AG20443 (cell line): ENCODE data around the gene TTC28.

Experiments
- DNase-seq: peaks from one replicate; pipeline ENCODE4 v3.0.0; 2012; ENCODE audit warnings: low spot score, mixed read lengths

TTC28 gene

DNA sequence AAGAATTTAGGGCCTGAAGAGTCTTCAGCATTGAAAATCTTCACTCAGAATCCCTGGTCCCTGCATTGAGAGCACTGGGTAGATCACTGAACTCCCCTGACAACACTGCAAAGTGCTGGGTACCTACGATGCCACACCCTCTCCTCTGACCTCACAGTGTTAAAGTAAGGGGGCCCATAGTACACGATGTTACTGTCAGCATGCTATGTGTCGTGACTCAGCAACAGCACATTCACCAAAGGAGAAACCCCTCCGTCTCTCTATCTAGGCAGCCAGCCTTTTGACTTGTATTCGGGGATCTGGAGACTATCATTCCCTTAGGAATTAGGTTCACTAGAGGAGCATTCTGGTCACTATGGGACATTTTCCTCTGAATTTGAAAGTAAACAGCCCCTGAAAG lies 693.2 kb downstream of the TTC28 start:
- DNase-seq, result no peak

DNA sequence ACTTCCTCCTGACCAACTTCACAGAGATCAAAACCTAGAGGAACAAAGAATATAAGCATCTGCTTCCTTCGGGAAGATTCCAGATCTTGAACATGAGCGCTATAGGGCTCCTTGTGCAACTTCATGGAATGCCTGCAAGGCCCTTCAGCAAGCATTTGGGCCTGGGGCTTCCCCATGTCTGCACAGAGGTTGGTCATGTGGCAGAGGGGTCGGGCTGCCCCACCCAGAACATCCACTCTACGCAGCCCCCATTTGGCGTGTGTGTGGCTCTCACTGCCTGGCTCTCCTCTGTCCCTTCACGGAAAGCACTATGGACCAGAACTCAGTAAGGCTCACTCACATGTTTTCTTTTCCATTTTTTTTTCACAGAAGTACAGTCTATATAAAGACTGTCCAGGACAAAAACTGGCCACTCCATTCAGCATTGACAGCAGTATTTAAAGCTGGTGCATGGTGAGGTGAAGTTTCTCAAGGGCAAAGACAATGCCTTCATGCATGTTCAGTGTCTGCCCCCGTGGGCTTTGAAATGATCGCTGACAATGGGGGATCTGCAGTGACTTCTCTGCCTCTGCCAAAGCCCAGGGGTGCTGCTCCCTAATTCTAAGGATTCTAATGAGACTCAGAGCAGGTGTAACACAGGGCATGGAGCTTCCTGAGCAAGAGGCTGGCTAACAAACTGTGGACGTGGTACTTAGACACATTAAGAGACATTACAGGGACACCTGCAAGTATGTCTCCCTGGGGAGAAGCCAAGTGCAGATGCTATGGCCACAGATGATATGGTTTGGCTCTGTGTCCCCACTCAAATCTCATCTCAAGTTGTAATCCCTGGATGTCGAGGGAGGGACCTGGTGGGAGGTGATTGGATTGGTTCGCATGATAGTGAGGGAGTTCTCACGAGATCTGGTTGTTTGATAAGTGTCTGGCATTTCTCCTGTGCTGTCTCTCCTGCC lies 694.0 kb downstream of the TTC28 start:
- no peak for DNase-seq

DNA sequence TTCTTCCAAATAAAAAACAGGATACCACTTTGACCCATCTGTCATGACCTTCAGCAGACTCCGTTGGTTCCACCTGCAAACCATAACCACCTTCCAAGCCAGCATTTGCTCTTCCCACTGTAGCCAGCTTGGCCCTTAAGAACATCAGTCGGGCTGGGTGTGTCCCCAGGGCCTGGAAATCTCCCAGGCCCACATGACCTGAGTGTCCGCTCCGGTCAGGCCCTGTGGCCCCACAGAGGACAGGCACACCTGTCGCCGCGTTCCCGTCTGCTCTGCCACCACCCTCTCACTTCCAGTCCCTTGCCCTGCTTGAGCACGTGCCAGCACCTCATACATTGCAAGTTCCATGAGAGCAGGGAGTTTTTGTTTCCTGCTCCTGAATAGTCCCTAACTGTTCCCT lies 694.9 kb downstream of the TTC28 start:
- no peak for DNase-seq

- DNase-seq, result no peak
Observed at GRCh38 chr22:27984001-27984695, 695.5 kb downstream of the TTC28 start.

- DNase-seq, result no peak
Observed at GRCh38 chr22:27983361-27983791, 696.3 kb downstream of the TTC28 start.

GRCh38 chr22:27982630-27983180 lies 696.9 kb downstream of the TTC28 start:
- no peak for DNase-seq

DNA sequence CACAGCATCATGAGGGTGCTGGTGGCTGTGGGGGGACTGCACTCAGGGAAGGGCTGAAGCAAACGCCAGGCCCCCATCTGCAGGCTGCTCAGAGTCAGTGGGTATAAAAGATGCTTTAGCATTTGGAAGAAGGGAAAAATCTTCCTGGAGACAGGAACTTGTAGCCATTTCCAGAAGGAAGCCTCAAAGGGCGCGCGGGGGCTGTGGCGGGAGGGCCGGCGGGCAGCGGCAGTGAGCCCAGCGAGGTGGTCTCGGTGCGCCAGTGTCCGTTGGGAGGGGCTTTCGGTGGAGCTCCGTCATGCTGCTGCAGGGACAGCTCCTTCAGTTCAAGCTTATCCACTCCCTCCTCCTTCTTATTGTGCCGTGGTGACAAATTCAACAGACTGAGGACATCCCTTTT lies 697.5 kb downstream of the TTC28 start:
- no peak for DNase-seq

DNA sequence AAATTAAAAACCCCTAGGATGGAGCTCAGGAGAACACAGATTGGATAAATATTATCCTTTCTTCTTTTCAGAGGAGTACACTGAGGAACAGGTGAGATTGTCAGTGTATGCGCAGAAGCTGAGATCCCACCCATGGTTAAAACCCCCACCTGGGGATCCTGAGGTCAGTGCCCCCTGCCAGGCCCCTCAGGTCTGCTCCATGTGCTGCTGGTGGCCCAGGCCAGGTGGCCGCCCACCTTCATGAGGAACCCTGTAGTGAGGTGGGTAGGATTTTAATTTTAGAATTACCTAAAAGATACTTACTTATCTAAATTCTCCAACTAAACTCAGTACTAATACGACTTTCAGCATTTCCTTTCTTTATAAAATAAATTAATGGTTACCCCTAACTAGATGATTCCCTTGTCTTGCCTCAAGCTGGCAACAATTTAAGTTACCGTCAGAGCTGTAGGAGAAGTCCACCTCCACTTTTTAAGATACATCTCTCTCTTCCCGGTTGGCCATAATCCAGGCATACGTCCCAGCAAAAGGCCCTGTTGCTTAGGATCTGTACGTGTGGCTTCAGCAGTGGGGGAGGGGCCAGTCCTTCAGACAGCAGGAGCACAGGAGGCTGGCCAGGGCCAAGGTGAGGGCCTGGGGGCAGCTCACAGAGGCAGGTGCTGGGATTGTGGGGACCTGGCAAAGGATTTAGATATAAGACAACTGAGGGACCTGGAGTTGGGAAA lies 699.1 kb downstream of the TTC28 start:
- DNase-seq, result no peak

- no peak for DNase-seq
Observed at GRCh38 chr22:27978802-27979201, 700.8 kb downstream of the TTC28 start.

DNA sequence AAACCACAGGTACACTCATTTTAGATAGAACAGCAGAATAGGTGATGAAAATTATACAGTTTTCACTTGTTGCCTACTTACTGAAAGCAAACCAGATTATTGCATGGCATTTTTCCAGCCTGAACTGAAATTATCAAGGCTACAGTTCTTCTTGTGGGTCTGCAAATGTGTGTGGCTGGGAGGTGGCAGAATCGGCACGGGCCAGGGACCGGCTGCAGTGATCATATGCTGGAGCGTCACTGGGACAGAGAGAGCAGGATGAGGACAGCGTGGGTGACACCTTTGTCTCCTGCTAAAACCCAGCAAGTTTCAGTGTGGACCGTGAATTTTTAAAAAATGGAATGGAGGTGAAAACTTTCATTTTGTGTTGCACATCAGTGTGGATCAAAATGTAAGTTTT lies 701.3 kb downstream of the TTC28 start:
- no peak for DNase-seq

- no peak for DNase-seq
Observed at GRCh38 chr22:27976586-27976985, 703.1 kb downstream of the TTC28 start.

DNA sequence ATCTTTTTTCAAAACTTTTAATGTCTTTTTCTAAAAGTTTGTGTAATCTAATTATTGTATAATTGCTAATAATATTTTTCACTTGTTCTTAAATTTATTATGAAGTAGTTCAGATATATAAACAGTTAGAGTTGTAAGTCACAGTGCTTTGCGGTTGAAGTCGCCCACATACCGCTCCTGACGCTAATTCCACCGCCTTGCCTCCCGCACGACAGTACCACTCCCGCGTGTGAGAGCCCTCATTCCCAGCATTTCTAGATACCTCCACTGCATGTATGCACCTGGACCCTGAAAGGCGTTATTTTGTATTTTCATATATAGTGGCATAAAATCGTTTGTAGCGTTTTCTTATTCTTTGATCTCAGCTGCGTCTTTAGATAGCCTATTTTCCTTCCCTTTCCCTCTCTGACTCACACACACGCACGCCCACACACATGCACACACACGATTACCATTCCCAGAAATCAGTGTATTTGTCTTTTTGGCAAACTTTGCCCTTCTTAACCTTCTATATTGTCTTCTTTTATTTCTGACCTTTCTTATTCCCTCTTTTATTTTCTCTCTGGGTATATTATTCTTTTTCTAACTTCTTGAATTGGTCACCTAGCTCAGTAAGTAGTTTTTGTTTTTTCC lies 704.1 kb downstream of the TTC28 start:
- DNase-seq, result no peak

GRCh38 chr22:27973846-27974245 lies 705.8 kb downstream of the TTC28 start:
- DNase-seq, result no peak

DNA sequence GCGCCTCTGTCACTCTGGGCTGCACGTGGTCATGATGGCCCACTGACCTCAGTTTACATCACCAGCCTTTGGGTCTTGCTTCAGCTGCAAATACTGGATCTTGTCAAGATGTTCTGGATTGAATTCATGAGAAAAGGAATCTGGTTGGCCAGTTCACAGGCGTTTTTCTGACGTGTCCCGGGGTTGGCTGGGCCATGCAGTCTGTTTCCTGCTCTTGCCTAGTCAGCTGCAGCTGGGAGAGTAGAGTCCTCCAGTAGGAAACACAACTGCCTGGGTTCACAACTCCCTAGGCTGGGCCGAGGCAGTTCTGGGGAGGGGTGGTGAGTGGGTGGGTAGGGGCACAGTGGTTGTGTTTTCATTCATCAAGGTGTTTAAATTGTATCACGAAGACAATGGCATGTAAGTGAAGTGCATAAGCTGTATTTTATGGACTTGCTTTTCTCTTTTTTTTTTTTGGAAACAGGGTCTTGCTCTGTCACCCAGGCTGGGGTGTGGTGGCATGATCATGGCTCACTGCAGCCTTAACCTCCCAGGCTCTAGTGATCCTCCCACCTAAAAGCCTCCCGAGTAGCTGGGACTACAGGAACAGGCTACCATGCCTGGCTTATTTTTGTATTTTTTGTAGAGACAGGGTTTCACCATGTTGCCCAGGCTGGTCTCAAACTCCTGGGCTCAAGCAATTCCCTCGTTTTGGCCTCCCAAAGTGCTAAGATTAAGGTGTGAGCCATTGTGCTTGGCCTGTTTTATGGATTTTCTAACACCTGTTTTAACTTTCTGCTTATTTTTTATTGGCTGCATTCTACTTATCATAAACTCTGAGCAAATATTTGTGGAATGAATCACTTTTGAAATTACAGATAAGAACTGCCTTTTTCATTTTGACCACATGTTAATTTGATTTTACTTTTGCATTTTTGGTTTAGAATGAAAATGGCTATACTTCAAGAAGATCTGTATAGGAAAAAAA lies 706.6 kb downstream of the TTC28 start:
- no peak for DNase-seq

DNA sequence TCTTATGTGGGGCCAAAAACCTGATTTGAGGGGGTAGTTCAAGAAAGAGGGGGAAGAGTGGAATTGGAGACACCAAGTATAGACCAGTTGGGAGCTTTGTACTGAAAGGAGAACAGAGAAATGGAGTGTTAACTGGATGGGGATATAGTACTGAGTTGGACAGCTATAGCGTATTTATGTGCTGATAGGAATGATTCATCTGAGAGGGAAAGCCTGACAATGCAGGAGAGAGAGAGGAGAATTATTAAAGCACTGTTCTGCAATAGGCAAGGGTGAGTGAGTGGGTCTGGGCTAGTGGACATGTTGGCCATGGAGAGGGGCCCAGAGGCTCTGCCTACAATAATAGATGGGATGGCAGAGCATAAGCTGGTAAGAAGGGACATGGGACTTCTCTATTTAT lies 707.7 kb downstream of the TTC28 start:
- no peak for DNase-seq

DNA sequence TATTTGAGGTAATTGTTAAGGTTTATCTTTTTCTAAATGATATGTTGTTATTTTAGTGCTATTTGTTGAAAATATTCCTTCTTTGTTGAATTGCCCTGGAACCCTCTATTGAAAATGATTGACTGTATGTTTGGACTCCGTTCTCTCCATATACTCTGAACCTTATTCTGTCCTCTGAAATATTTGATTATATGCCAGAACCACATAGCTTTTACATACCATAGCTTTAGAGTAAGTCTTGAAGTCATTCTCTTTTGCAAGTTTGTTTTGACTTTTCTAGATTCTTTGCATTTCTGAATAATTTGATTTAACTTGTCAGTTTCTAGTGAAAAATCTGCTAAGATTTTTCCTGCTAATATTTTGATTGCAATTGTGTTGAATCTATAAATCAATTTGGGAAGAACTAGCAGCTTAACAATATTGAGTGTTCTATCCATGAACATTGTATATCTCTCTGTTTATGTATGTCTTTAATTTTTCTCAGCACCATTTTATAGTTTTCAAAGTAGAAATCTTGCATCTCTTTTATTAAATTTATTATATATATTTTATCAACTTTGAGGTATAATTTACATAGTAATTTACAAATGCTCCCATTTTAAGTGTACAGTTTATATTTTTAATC lies 708.9 kb downstream of the TTC28 start:
- DNase-seq, result no peak

- DNase-seq, result no peak
Observed at GRCh38 chr22:27966168-27967064, 713.2 kb downstream of the TTC28 start.

GRCh38 chr22:27962268-27963044 lies 717.2 kb downstream of the TTC28 start:
- peak; percentile 29 for DNase-seq
